GM21717 (cell line): ENCODE results near the gene ZSCAN4.

Experiments
- ATAC-seq: cut with Tn5 transposase; IDR thresholded peaks from one replicate; pipeline ENCODE4 v1.9.1; 2021; ENCODE audit warnings: mild to moderate bottlenecking, moderate library complexity; ENCODE audit not compliant: unreplicated experiment

The ZSCAN4 gene

DNA sequence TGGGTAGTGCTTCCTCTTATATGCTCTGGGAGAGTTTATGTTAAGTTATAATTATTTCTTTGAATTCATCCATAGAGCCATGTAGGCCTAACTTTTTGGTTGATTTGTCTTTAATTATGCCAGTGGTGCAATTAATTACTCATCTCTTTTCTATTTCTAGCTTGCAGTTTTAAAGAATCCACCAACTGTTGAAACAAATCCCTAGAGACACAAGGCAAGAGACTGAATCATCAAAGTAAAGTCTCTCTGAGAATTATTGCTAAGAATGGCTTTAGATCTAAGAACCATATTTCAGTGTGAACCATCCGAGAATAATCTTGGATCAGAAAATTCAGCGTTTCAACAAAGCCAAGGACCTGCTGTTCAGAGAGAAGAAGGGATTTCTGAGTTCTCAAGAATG is 7.1 kb downstream of the ZSCAN4 start:
- ATAC-seq = no peak

DNA sequence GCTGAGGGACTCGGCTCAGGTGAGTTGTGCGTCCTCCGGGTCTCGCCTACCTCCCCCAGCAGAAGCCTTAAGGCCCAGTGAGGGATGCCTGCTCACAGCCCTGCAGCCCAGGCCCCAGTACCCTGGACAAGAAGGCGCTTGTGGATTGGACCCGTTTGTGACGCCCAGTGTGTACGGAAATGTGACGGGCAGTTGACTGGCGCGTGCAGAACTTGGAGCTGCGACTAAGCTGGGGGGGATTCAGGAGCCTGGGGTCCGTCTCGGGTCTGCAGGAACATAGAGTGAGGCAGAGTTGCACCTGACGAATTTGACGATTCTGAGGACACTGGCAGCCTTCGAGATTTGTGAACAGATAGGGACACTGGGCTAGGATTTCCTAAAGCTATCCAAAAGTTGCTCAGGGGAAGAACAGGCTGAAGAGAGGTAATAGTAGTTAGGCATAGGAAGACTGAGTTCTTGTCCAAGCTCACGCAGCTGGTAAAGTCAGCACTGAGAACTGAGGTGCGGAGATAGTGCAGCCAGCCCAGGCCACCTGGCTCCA is 13.6 kb downstream of the ZSCAN4 start:
- peak; percentile 15 for ATAC-seq

DNA sequence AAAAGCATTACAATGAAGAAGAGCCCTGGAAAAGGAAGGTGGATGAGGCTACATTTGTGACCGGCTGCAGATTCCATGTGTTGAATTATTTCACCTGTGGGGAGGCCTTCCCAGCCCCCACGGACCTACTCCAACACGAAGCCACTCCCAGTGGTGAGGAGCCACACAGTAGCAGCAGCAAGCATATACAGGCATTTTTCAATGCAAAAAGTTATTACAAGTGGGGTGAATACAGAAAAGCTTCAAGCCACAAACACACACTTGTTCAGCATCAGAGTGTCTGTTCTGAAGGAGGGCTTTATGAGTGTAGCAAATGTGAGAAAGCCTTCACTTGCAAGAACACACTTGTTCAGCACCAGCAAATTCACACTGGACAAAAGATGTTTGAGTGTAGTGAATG is 18.0 kb downstream of the ZSCAN4 start:
- no peak for ATAC-seq

DNA sequence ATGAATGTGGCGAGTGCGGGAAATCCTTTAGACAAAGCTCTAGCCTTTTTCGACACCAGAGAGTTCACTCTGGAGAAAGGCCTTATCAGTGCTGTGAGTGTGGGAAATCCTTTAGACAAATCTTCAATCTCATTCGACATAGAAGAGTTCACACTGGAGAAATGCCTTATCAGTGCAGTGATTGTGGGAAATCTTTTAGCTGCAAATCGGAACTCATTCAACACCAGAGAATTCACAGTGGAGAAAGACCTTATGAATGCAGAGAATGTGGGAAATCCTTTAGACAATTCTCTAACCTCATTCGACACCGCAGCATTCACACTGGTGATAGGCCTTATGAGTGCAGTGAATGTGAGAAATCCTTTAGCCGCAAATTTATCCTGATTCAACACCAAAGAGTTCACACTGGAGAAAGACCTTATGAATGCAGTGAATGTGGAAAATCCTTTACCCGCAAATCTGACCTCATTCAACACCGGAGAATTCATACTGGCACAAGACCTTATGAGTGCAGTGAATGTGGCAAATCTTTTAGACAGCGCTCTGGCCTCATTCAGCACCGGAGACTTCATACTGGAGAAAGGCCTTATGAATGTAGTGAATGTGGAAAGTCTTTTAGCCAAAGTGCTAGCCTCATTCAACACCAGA is 18.8 kb downstream of the ZSCAN4 start:
- no peak for ATAC-seq

DNA sequence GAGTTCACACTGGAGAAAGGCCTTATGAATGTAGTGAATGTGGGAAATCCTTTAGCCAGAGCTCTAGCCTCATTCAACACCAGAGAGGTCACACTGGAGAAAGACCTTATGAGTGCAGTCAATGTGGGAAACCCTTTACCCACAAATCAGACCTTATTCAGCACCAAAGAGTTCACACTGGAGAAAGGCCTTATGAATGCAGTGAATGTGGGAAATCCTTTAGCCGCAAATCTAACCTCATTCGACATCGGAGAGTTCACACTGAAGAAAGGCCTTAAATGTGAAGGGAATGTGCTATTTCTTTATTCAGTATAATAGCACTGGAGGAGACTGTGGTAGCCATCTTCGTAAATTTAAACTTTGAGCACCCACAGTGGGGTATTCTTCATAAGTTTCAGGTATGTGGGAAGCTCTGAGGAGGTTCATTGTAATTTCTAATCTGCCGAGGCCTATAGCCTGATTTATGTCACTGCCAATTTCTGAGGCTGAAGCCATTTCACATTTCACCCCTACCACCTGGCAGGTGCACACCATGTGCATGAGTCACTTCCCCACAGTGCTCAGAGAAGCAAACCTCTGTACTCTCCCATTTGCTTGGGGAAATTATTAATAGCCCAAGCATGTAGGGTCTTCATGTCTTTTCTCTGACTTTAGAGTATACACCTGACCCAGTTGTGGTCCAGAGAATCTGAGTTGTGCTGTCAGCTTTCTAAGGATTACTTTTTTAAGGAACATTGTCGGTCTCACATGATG is 19.5 kb downstream of the ZSCAN4 start:
- no peak for ATAC-seq

DNA sequence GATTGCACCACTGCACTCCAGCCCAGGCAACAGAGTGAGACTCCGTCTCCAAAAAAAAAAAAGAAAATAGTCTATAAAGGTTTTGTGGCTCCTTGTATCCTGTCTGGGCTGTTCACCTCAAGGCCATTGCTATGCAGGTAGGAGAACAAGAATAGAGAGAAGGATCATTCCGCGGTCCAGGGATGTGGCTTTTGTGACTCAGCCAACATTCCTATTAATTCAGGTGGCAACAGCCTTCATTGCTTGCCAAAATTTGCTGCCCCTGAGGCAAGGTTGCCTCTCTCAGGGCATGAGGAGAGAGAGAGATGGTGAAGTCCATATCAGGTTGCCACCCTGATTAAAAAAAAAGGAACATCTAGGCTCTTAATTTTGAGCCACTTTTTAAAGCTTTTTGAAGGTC is 21.0 kb downstream of the ZSCAN4 start:
- no peak for ATAC-seq

DNA sequence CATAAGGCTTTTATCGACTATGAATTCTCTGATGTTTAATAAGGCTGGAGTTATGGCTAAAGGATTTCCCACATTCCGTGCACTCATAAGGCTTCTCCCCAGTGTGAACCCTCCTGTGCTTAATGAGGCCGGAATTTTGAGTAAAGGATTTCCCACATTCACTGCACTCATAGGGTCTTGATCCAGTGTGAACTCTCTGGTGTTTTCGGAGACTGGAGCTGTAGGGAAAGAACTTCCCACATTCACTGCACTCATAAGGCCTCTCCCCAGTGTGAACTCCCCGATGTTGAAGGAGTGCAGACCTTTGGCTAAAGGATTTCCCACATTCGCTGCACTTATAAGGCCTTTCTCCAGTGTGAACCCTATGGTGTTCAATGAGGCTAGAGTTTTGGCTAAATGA is 32.9 kb downstream of the ZSCAN4 start:
- ATAC-seq = no peak

DNA sequence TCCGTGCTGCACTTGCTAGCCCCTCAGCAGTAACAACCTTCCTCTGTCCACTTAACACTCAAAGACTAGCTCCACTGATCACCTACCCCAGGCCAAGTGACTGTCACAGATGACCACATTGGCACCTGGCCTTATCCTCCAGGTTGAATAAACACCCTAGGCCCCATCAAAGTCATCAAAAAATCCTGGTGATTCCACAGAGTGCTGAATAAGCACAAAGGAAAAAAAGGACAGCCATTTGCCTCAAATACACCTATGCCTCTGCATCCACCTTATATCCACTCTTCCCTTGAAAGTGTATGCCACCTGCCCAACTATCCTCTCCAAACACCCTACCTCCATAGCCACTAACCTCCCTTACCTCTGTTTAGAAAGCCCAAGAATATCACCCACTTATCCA is 37.6 kb downstream of the ZSCAN4 start:
- ATAC-seq = no peak

DNA sequence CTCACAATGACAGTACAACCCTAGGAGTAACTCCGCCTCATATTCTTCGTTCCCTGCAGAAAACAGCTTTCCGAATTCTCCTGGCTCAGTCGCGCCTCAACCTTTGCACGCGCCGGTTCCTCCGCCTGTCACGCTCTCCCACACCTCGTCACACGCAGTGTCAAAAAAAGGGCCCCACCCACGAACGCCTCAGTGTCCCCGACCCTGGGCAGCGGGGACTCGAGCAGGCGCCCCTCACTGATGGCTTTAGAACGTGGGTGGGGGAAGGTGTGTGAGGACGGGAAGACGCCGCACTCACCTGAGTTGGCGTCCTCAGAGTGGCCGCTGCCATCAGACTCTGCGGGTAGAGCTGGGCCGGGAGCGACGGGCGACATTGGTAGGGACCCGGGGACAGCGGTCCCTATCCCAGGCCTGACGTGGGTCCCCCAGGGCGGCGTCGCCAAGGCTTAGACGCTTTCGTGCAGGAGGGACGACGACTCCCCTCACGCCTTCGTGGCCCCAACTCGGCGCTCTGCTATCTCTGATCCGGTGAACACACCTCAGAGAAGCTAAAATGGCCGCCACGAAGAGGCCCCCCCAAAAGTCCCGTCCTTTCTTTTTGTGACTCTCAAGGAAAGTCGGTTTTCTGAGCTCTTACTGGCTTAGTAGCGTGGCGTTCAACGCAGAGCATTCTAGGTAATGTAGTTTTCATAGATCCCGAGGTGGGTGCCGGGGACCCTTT is 40.1 kb downstream of the ZSCAN4 start, which contains the start of gene ZNF154:
Gene ZNF154 (minus strand): TSS at position 564 of the 721 bp plus-strand sequence. CDS start 233 bp downstream, at position 331.
- ATAC-seq = no peak

DNA sequence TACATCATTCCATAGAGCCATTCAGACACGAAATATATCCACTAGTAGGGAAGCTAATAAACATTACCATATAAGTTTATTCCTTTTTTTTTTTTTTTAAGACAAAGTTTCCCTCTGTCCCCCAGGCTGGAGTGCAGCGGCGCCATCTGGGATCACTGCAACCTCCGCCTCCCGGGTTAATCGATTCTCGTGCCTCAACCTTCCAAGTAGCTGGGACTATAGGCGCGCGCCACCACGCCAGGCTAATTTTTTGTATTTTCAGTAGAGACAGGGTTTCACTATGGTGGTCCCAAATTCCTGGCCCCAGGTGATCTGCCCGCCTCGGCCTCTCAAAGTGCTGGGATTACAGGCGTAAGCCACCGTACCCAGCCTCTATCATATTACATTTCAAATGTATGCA is 40.9 kb downstream of the ZSCAN4 start:
- ATAC-seq = no peak

DNA sequence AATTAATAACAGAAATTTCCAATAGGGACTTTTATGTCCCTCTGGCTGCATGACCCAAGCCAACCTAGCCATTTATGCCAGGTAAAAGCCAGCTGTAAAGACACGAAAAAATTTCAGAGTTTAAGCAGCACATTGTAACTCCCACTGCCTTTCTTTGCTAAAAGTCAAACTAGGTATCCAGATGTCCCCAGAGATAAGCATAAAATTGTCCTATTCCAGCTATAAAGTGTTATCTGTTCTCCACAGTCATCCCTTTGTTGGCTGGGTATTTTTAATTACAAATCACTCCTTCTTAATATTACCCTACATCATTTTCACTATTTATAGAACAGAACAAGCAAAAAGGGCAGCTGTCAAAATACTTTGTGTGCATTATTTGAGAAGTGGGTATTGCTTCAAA is 43.5 kb downstream of the ZSCAN4 start:
- ATAC-seq = no peak

DNA sequence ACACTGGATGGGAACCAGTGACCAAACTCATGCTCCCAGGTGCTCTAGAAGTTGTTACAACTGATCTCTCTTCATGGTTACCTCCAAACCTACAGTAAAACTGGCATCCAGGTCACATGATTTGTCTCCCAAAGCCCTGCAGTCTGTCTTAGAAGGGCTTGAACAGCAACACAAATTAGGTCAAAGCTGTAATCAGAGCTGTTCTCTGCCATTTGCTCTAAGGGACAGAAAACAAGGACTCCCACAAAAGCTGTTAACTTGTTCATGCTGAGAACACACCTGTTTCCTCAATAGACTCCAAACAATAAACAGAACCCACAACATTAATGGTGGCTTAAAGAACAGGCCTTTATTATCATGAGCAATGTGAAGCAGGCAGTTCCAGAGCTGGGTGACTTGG is 50.7 kb downstream of the ZSCAN4 start:
- ATAC-seq = no peak

DNA sequence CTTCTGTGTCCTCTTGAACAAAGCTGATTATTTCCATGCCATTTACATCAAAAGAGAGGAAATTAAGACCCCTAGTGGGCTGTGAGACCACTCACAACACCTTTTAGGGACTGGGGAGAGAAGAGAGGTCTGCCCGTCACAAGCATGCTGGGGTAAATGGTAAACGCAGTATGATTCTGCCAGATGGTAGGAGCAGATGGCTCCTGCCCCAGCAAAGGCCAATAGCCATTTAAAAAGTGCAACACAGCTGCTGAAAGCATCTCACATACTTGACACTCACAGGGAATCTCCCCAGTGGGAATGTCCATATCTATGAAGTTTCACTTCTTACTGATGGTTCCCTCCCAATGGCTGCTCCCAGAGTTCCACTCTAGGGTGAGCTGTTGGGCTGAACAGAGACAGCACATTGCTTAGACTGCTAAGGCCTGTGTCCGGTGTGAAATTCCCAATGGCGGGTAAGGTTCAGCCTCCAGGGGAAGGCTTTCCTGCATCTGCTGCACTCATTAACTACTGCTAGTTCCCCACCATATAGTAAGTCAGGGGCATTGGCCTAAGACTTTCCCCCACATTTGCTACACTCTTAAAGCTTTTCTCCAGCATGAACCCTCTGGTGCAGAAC is 51.3 kb downstream of the ZSCAN4 start:
- ATAC-seq = no peak

DNA sequence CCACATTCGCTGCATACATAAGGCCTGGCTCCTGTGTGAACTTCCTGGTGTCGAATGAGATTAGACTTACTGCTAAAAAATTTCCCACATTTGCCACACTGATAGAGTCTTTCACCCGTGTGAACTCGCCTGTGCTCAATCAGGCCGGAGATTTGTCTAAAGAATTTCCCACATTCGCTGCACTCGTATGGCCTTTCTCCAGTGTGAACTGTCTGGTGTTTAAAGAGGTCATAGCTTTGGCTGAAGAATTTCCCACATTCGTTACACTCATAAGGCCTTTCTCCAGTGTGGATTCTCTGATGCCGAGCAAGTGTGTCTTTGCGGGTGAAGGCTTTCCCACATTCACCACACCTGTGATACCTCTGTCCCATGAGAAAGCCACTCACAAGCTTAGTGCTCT is 52.1 kb downstream of the ZSCAN4 start:
- no peak for ATAC-seq
